Breast epithelium (tissue), 4 donors: ENCODE results near the gene TTC38. TPM values are rescaled to one million over a fixed set of nuclear protein-coding genes. Genes with fewer than 3 reads are reported as not detected.
A peak's percentile ranks its signal among the peaks of the same experiment; 100 is the strongest.

Experiments used
- DNase-seq, 2 donors: peaks; one replicate each; pipeline ENCODE4 v3.0.0-alpha.2; 2019; ENCODE audit warnings: low spot score in 2 of 2
- H3K27ac ChIP-seq, 2 donors: fragments of 200-600 bp; sonication (generic) in 1 of 2; one replicate each; pipeline ENCODE4 v1.5.1; 2016 to 2019; ENCODE audit warnings: mild to moderate bottlenecking in 1 of 2
- H3K27me3 ChIP-seq, 2 donors: fragments of 200-600 bp; sonication (generic) in 1 of 2; one replicate each; pipeline versions ENCODE4 v1.5.1 to v1.6.0; 2017 to 2019; ENCODE audit warnings: control low read depth in 1 of 2, mild to moderate bottlenecking in 1 of 2
- H3K36me3 ChIP-seq: fragments of 200-600 bp; one replicate; pipeline ENCODE4 v1.5.1; 2019
- H3K4me1 ChIP-seq, 2 donors: fragments of 200-600 bp; sonication (generic); one replicate each; pipeline ENCODE4 v1.5.1; 2016 to 2019; ENCODE audit warnings: control low read depth in 1 of 2
- H3K4me3 ChIP-seq, 3 donors: fragments of 200-600 bp; sonication (generic); 1 replicate in 2 of 3; 2 replicates in 1 of 3; pipeline ENCODE4 v1.5.1; 2016 to 2019; ENCODE audit warnings: mild to moderate bottlenecking in 3 of 3, moderate library complexity in 2 of 3
- H3K9me3 ChIP-seq, 2 donors: fragments of 200-600 bp; sonication (generic) in 1 of 2; one replicate each; pipeline ENCODE4 v1.5.1; 2016 to 2019; ENCODE audit warnings: control low read depth in 1 of 2
- POLR2A ChIP-seq: fragments of 450-650 bp; IDR thresholded peaks from one replicate; pipeline ENCODE4 v1.6.1; 2016; ENCODE audit warnings: antibody characterized with exemption, mild to moderate bottlenecking, moderate library complexity
- POLR2AphosphoS5 ChIP-seq, 3 donors: sonication (generic); formaldehyde crosslinking; IDR thresholded peaks; one replicate each; pipeline ENCODE4 v1.6.1; 2017; ENCODE audit warnings: antibody characterized with exemption in 3 of 3
- intact Hi-C: fragments of 100-400 bp; cut with DNase I; formaldehyde crosslinking; loops from one replicate; pipeline ENCODE4 v1.15.1; 2023; ENCODE audit warnings: low total_unique reads
- total RNA-seq, 3 donors: library from RNA; depleted of rRNA; stranded (reverse); fragments of >200 nt; gene quantifications; one replicate each; pipeline ENCODE4 v1.1.0, GENCODE V29; 2016
- TF ChIP-seq, protein P1 (sequence below), 3 donors: fragments of 450-650 bp; IDR thresholded peaks; one replicate each; pipeline ENCODE4 v1.5.1; 2016 to 2017; ENCODE audit warnings: antibody characterized with exemption in 3 of 3, mild to moderate bottlenecking in 3 of 3, moderate library complexity in 3 of 3

The TTC38 gene
- total RNA-seq, 3 donors from 2014 or later, result 55.6 to 115 (median 82.3) TPM

DNA sequence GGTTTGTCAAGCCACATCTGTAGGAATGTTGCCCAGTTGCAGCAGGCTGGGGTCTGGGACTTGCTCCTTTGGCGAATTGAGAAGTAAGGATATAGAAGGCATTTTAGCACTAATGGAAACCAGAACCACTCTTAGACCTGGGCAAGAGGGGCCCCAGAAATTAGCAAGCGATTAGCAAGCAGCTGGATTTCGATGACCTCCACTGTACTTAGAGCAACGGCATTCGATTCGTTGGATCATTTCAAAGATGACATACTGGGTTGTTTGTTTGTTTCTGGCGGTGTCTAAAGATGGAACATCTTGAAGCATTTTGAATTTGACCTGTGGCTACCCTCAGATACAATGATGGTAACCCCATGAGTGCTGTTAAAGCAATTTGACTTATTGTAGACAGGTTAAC, 16.5 kb upstream of the TTC38 start:
- Histone ChIP-seq H3K36me3 (no peaks in the 10 kb centered on the region), H3K27me3 (no peaks in the 10 kb centered on the region), H3K4me1 (peaks cover 0 to 5% of the 10 kb centered on the region in 2 donors), H3K9me3 (no peaks in the 10 kb centered on the region), H3K4me3 (peak overlapping the region; percentile 81 to 88 (median 82)), H3K27ac (peak overlapping the region in 1 of 2 donors; percentile 86)
- TF ChIP-seq POLR2A, result no peak
- no peak for TF ChIP-seq POLR2AphosphoS5 (IDR thresholded peaks at IDR 0.05)
- TF ChIP-seq, protein P1, sequence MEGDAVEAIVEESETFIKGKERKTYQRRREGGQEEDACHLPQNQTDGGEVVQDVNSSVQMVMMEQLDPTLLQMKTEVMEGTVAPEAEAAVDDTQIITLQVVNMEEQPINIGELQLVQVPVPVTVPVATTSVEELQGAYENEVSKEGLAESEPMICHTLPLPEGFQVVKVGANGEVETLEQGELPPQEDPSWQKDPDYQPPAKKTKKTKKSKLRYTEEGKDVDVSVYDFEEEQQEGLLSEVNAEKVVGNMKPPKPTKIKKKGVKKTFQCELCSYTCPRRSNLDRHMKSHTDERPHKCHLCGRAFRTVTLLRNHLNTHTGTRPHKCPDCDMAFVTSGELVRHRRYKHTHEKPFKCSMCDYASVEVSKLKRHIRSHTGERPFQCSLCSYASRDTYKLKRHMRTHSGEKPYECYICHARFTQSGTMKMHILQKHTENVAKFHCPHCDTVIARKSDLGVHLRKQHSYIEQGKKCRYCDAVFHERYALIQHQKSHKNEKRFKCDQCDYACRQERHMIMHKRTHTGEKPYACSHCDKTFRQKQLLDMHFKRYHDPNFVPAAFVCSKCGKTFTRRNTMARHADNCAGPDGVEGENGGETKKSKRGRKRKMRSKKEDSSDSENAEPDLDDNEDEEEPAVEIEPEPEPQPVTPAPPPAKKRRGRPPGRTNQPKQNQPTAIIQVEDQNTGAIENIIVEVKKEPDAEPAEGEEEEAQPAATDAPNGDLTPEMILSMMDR (IDR thresholded peaks at IDR 0.05), result no peak
- intact Hi-C loops, result no loop called here
- DNase-seq, result no peak

DNA sequence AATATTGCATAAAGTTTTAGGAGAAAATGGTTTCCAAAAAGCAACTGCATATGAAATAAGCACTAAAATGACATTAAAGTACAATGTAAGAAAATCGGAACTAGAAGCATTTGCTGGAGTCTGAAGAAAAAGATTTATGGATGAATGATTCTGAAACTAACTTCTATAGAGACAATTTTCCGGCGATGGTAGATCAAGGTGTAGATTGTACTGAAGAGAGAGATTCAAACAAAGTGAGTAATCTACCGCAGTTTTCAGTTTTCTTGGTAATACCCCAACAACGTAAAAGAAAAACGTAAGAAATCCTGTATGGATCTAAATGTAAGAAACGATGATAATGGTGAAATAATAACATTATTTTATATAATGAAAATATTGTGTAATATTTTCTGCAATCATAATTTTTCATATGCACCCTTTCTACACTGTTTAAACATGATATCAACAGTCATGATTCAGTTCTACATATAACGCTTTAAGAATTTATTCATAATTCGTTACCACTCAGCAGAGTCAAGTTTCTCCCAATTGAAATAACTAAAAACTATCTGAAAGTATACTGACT, 15.9 kb upstream of the TTC38 start:
- intact Hi-C loops, result no loop called here
- no peak overlapping the region for H3K27ac ChIP-seq
- no peak for TF ChIP-seq POLR2A
- TF ChIP-seq, protein P1 (IDR thresholded peaks at IDR 0.05), result no peak
- no peak for TF ChIP-seq POLR2AphosphoS5 (IDR thresholded peaks at IDR 0.05)
- no peaks in the 10 kb centered on the region for H3K36me3 ChIP-seq
- H3K4me3 ChIP-seq, result no peak overlapping the region
- H3K27me3 ChIP-seq, result no peaks in the 10 kb centered on the region
- no peak for DNase-seq
- no peaks in the 10 kb centered on the region for H3K9me3 ChIP-seq
- H3K4me1 ChIP-seq, result peaks cover 0 to 5% of the 10 kb centered on the region in 2 donors

DNA sequence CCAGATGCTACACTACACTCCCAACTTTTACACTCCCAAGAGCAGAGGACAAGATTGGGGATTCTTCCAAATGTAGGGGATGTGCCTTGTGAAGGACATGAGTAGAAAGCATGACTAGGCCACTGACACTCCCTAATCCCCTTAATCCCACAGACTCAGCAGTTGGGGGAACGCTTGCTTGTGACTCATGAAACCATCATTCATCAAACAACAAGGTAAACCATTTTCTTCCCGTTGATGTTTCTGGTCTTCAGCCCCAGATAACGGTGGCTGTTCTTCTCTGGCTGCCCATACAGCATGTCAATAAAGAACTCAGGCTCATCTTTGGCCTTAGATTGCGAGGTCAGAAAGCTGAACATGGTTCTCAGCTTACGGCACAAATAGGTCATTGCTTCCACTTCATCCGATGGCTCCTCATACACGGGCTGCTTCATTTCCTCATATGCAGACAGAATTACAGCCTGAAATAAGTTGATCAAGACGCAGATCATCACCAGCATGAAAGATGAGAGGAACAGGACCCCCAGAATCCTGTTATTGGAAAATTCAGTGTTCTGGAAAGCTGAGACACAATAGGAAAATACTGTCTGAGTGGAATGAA, 11.3 kb upstream of the TTC38 start:
- TF ChIP-seq POLR2A (no peak), POLR2AphosphoS5 (IDR thresholded peaks at IDR 0.05) (no peak)
- TF ChIP-seq, protein P1 (IDR thresholded peaks at IDR 0.05), result no peak
- Histone ChIP-seq H3K9me3 (no peaks in the 10 kb centered on the region), H3K27me3 (no peaks in the 10 kb centered on the region), H3K4me1 (no peaks in the 10 kb centered on the region), H3K36me3 (no peaks in the 10 kb centered on the region), H3K4me3 (no peak overlapping the region), H3K27ac (no peak overlapping the region)
- no peak for DNase-seq
- intact Hi-C loops, result no loop called here

DNA sequence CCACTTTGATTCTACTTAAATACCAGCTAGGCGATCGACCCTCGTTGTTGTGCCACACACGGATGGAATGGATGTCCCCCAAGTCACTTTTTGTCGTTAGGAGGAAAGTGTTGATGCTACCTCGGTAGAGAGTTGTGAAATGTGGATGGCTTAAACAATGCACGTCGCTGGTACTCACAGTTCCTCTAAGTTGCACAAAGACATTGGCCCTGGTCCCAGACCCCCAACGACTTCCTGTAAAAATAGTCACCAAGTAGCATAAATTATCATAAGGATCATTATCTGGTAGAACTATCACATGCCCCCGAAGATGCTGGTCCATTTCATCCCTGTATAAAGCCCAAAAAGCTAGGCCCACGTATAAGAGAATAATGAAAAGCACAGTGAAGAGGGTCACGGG, 8.4 kb upstream of the TTC38 start:
- intact Hi-C loops, result no loop called here
- no peaks in the 10 kb centered on the region for H3K4me1 ChIP-seq
- no peak for DNase-seq
- H3K9me3 ChIP-seq, result no peaks in the 10 kb centered on the region
- no peaks in the 10 kb centered on the region for H3K36me3 ChIP-seq
- H3K27ac ChIP-seq, result no peak overlapping the region
- no peaks in the 10 kb centered on the region for H3K27me3 ChIP-seq
- TF ChIP-seq, protein P1 (IDR thresholded peaks at IDR 0.05), result no peak
- TF ChIP-seq POLR2A (no peak), POLR2AphosphoS5 (IDR thresholded peaks at IDR 0.05) (no peak)
- no peak overlapping the region for H3K4me3 ChIP-seq

DNA sequence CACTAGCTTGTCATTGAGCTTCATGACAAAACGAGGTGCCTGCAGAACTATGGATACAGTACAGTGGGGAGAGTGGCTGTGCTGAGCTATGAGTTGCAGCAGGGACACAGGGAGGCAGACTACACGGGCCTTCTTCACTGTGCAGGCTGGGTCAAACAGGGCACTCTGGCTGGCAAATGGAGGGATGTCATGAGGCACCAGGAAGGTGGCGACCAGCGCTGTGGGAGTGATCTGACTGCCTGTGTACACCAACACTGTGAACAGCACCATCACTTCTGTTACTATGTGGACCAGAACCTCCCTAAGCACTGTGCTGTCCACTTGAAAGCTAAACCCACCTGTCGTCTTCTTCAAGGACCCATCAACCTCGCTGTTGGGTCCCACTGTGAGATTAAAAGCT, 7.8 kb upstream of the TTC38 start:
- no peaks in the 10 kb centered on the region for H3K4me1 ChIP-seq
- H3K4me3 ChIP-seq, result no peak overlapping the region
- intact Hi-C loops, result no loop called here
- no peak overlapping the region for H3K27ac ChIP-seq
- no peak for DNase-seq
- no peaks in the 10 kb centered on the region for H3K36me3 ChIP-seq
- no peaks in the 10 kb centered on the region for H3K27me3 ChIP-seq
- no peaks in the 10 kb centered on the region for H3K9me3 ChIP-seq
- TF ChIP-seq POLR2AphosphoS5 (IDR thresholded peaks at IDR 0.05) (no peak), POLR2A (no peak)
- TF ChIP-seq, protein P1 (IDR thresholded peaks at IDR 0.05), result no peak
